Mononuclear cell (primary cell): Measurements from ENCODE around the gene SRGAP3. TPM values are rescaled to one million over a fixed set of nuclear protein-coding genes. Genes with fewer than 3 reads are reported as not detected.

Experiments used
- H3K27me3 ChIP-seq: 2 replicates; pipeline ENCODE4 v1.6.0; 2011; ENCODE audit warnings: low read length, control low read depth; ENCODE audit not compliant: insufficient read depth
- H3K4me1 ChIP-seq: 2 replicates; pipeline ENCODE4 v1.5.1; 2011; ENCODE audit warnings: mild to moderate bottlenecking, low read length, control low read depth; ENCODE audit not compliant: insufficient read depth
- H3K4me3 ChIP-seq: 2 replicates; pipeline ENCODE4 v1.5.1; 2011; ENCODE audit warnings: mild to moderate bottlenecking, low read length, moderate library complexity
- H3K9me3 ChIP-seq: 2 replicates; pipeline ENCODE4 v1.5.1; 2011; ENCODE audit warnings: low read depth, mild to moderate bottlenecking, control low read depth, low read length
- total RNA-seq: library from RNA; depleted of rRNA; stranded (reverse); fragments of >200 nt; gene quantifications from one replicate; pipeline ENCODE4 v1.2.3, GENCODE V29; 2012

SRGAP3 gene
- total RNA-seq, 1 donor, result 2.2 TPM

- Histone ChIP-seq H3K27me3 (no peaks in the 10 kb centered on the region), H3K9me3 (no peaks in the 10 kb centered on the region), H3K4me1 (no peaks in the 10 kb centered on the region), H3K4me3 (no peak overlapping the region)
Observed at GRCh38 chr3:9009976-9010545, 239.4 kb downstream of the SRGAP3 start.

GRCh38 chr3:9008550-9009255 is 240.7 kb downstream of the SRGAP3 start:
- H3K9me3 ChIP-seq, result no peaks in the 10 kb centered on the region
- no peaks in the 10 kb centered on the region for H3K27me3 ChIP-seq
- no peaks in the 10 kb centered on the region for H3K4me1 ChIP-seq
- no peak overlapping the region for H3K4me3 ChIP-seq

GRCh38 chr3:9007928-9008327 is 241.5 kb downstream of the SRGAP3 start:
- H3K4me1 ChIP-seq, result no peaks in the 10 kb centered on the region
- H3K27me3 ChIP-seq, result no peaks in the 10 kb centered on the region
- no peaks in the 10 kb centered on the region for H3K9me3 ChIP-seq
- no peak overlapping the region for H3K4me3 ChIP-seq

GRCh38 chr3:9007213-9007612 is 242.2 kb downstream of the SRGAP3 start:
- no peak overlapping the region for H3K4me3 ChIP-seq
- no peaks in the 10 kb centered on the region for H3K4me1 ChIP-seq
- H3K27me3 ChIP-seq, result no peaks in the 10 kb centered on the region
- H3K9me3 ChIP-seq, result no peaks in the 10 kb centered on the region

- H3K4me1 ChIP-seq, result no peaks in the 10 kb centered on the region
Observed at GRCh38 chr3:9000041-9000440, 249.4 kb downstream of the SRGAP3 start.

GRCh38 chr3:8997151-8997550 is 252.3 kb downstream of the SRGAP3 start:
- no peaks in the 10 kb centered on the region for H3K9me3 ChIP-seq
- no peak overlapping the region for H3K4me3 ChIP-seq

More at GRCh38 chr3:9000041-9000440, 249.4 kb downstream of the SRGAP3 start:
- no peaks in the 10 kb centered on the region for H3K9me3 ChIP-seq
- no peak overlapping the region for H3K4me3 ChIP-seq
- no peaks in the 10 kb centered on the region for H3K27me3 ChIP-seq

GRCh38 chr3:8996681-8997121 is 252.7 kb downstream of the SRGAP3 start:
- no peaks in the 10 kb centered on the region for H3K9me3 ChIP-seq
- H3K4me3 ChIP-seq, result no peak overlapping the region
- H3K27me3 ChIP-seq, result no peaks in the 10 kb centered on the region
- H3K4me1 ChIP-seq, result no peaks in the 10 kb centered on the region

More at GRCh38 chr3:8997151-8997550, 252.3 kb downstream of the SRGAP3 start:
- no peaks in the 10 kb centered on the region for H3K27me3 ChIP-seq
- H3K4me1 ChIP-seq, result no peaks in the 10 kb centered on the region

GRCh38 chr3:8996216-8996615 is 253.2 kb downstream of the SRGAP3 start:
- H3K27me3 ChIP-seq, result no peaks in the 10 kb centered on the region
- no peaks in the 10 kb centered on the region for H3K4me1 ChIP-seq
- H3K9me3 ChIP-seq, result no peaks in the 10 kb centered on the region
- no peak overlapping the region for H3K4me3 ChIP-seq

- Histone ChIP-seq H3K4me3 (no peak overlapping the region), H3K9me3 (no peaks in the 10 kb centered on the region), H3K27me3 (no peaks in the 10 kb centered on the region), H3K4me1 (no peaks in the 10 kb centered on the region)
Observed at GRCh38 chr3:8994226-8994625, 255.2 kb downstream of the SRGAP3 start.

GRCh38 chr3:8993331-8993730 is 256.1 kb downstream of the SRGAP3 start:
- Histone ChIP-seq H3K27me3 (no peaks in the 10 kb centered on the region), H3K4me3 (no peak overlapping the region), H3K4me1 (no peaks in the 10 kb centered on the region), H3K9me3 (no peaks in the 10 kb centered on the region)

GRCh38 chr3:8992854-8993253 is 256.6 kb downstream of the SRGAP3 start:
- Histone ChIP-seq H3K9me3 (no peaks in the 10 kb centered on the region), H3K27me3 (no peaks in the 10 kb centered on the region), H3K4me3 (no peak overlapping the region), H3K4me1 (no peaks in the 10 kb centered on the region)

GRCh38 chr3:8992199-8992598 is 257.2 kb downstream of the SRGAP3 start:
- Histone ChIP-seq H3K4me1 (no peaks in the 10 kb centered on the region), H3K9me3 (no peaks in the 10 kb centered on the region), H3K27me3 (no peaks in the 10 kb centered on the region), H3K4me3 (no peak overlapping the region)

GRCh38 chr3:8990266-8991215 is 258.9 kb downstream of the SRGAP3 start:
- Histone ChIP-seq H3K27me3 (no peaks in the 10 kb centered on the region), H3K4me1 (no peaks in the 10 kb centered on the region), H3K4me3 (no peak overlapping the region), H3K9me3 (no peaks in the 10 kb centered on the region)

- no peaks in the 10 kb centered on the region for H3K27me3 ChIP-seq
Observed at GRCh38 chr3:8988791-8989558, 260.5 kb downstream of the SRGAP3 start.

GRCh38 chr3:8988384-8988655 is 261.1 kb downstream of the SRGAP3 start:
- Histone ChIP-seq H3K4me1 (no peaks in the 10 kb centered on the region), H3K27me3 (no peaks in the 10 kb centered on the region), H3K4me3 (no peak overlapping the region), H3K9me3 (no peaks in the 10 kb centered on the region)

More at GRCh38 chr3:8988791-8989558, 260.5 kb downstream of the SRGAP3 start:
- no peaks in the 10 kb centered on the region for H3K4me1 ChIP-seq
- H3K9me3 ChIP-seq, result no peaks in the 10 kb centered on the region
- H3K4me3 ChIP-seq, result no peak overlapping the region
